HG03280 (cell line): ENCODE measurements around the gene TERC.
A peak's percentile ranks its signal among the peaks of the same experiment; 100 is the strongest.
"Not testable (repeated sequence)": the region's sequence is repeated elsewhere in the genome, so short reads cannot be mapped to it uniquely, and the experiment has no call there.

Experiments used
- ATAC-seq: cut with Tn5 transposase; IDR thresholded peaks from one replicate; pipeline ENCODE4 v1.9.1; 2021; ENCODE audit warnings: mild to moderate bottlenecking, moderate library complexity; ENCODE audit not compliant: unreplicated experiment

TERC gene

GRCh38 chr3:169772305-169772896, 7.5 kb upstream of the TERC start:
- peak; percentile 12 for ATAC-seq

GRCh38 chr3:169771497-169772304, 6.8 kb upstream of the TERC start:
- peak; percentile 13 for ATAC-seq

- peak; percentile 21 for ATAC-seq
Measured at GRCh38 chr3:169769287-169770181, 4.7 kb upstream of the TERC start, which contains the start of gene ACTRT3. Gene ACTRT3 (minus strand): TSS chr3:169769561. CDS start chr3:169769520, 41 bp downstream.

GRCh38 chr3:169764312-169764881, 463 bp downstream of the TERC start:
- peak; percentile 27 for ATAC-seq

GRCh38 chr3:169760479-169760878, 4.4 kb downstream of the TERC start:
- no peak for ATAC-seq

- ATAC-seq, result no peak
Measured at GRCh38 chr3:169759256-169759655, 5.6 kb downstream of the TERC start.

- ATAC-seq, result no peak
Measured at GRCh38 chr3:169758359-169758994, 6.4 kb downstream of the TERC start.

- ATAC-seq, result no peak
Measured at GRCh38 chr3:169755488-169755887, 9.4 kb downstream of the TERC start.

GRCh38 chr3:169754711-169755110, 10.1 kb downstream of the TERC start:
- no peak for ATAC-seq

GRCh38 chr3:169751875-169752274, 13.0 kb downstream of the TERC start:
- ATAC-seq, result no peak

GRCh38 chr3:169750665-169751064, 14.2 kb downstream of the TERC start:
- no peak for ATAC-seq

GRCh38 chr3:169748670-169749069, 16.2 kb downstream of the TERC start:
- ATAC-seq, result peak; percentile 45

GRCh38 chr3:169746924-169747323, 17.9 kb downstream of the TERC start:
- no peak for ATAC-seq

- ATAC-seq, result no peak
Measured at GRCh38 chr3:169744366-169745054, 20.4 kb downstream of the TERC start.

- ATAC-seq, result no peak
Measured at GRCh38 chr3:169739067-169739466, 25.8 kb downstream of the TERC start.

- ATAC-seq, result not testable (repeated sequence)
Measured at GRCh38 chr3:169731857-169732256, 33.0 kb downstream of the TERC start.

GRCh38 chr3:169722724-169723123, 42.1 kb downstream of the TERC start:
- ATAC-seq, result no peak

- ATAC-seq, result not testable (repeated sequence)
Measured at GRCh38 chr3:169718415-169718814, 46.4 kb downstream of the TERC start.
